T-helper 2 cell (primary cell): ENCODE results near the gene RERE.

Source experiments
- DNase-seq, 5 experiments: peaks; one replicate each; pipeline versions ENCODE4 v3.0.0 to v3.0.0-alpha.2; 2012 to 2022

RERE gene

GRCh38 chr1:8417625-8418024 is 399.8 kb downstream of the RERE start:
- DNase-seq, result no peak

GRCh38 chr1:8416881-8417280 is 400.6 kb downstream of the RERE start:
- no peak for DNase-seq

- no peak for DNase-seq
Observed at GRCh38 chr1:8415526-8416278, 401.7 kb downstream of the RERE start.

- no peak for DNase-seq
Observed at GRCh38 chr1:8412183-8412831, 405.1 kb downstream of the RERE start.

- no peak for DNase-seq
Observed at GRCh38 chr1:8411803-8412182, 405.6 kb downstream of the RERE start.

GRCh38 chr1:8410791-8411190 is 406.6 kb downstream of the RERE start:
- no peak for DNase-seq

- DNase-seq, result no peak
Observed at GRCh38 chr1:8409606-8410005, 407.8 kb downstream of the RERE start.

GRCh38 chr1:8409106-8409505 is 408.3 kb downstream of the RERE start:
- DNase-seq, result peak in 1 of 5 experiments; percentile 53

GRCh38 chr1:8408151-8408839 is 409.1 kb downstream of the RERE start:
- DNase-seq, result no peak

GRCh38 chr1:8407652-8408051 is 409.8 kb downstream of the RERE start:
- peak in 1 of 5 experiments; percentile 36 for DNase-seq

- DNase-seq, result no peak
Observed at GRCh38 chr1:8406960-8407359, 410.5 kb downstream of the RERE start.

- no peak for DNase-seq
Observed at GRCh38 chr1:8406011-8406410, 411.4 kb downstream of the RERE start.

GRCh38 chr1:8404460-8405370 is 412.7 kb downstream of the RERE start:
- no peak for DNase-seq

- DNase-seq, result no peak
Observed at GRCh38 chr1:8402109-8402710, 415.2 kb downstream of the RERE start.

- peak in 1 of 5 experiments; percentile 35 for DNase-seq
Observed at GRCh38 chr1:8398677-8399076, 418.8 kb downstream of the RERE start.

- DNase-seq, result no peak
Observed at GRCh38 chr1:8398086-8398485, 419.4 kb downstream of the RERE start.

- peak in 1 of 5 experiments; percentile 51 for DNase-seq
Observed at GRCh38 chr1:8397511-8397910, 419.9 kb downstream of the RERE start.

GRCh38 chr1:8396786-8397406 is 420.5 kb downstream of the RERE start:
- DNase-seq, result peak in 1 of 5 experiments; percentile 82

GRCh38 chr1:8396083-8396785 is 421.2 kb downstream of the RERE start:
- DNase-seq, result no peak

GRCh38 chr1:8395433-8395866 is 422.0 kb downstream of the RERE start:
- DNase-seq, result peak in 2 of 5 experiments; percentile 33 to 51
